Neuronal stem cell (in vitro differentiated cells): ENCODE measurements around the gene S100A11.

Source experiments
- DNase-seq: peaks from one replicate; pipeline ENCODE4 v3.0.0-alpha.2; 2013; ENCODE audit warnings: low spot score
- H2AFZ ChIP-seq: one replicate; pipeline ENCODE4 v1.6.1; 2013; ENCODE audit warnings: mild to moderate bottlenecking, low read length, inconsistent platforms
- H2AK5ac ChIP-seq: 2 replicates; pipeline ENCODE4 v1.6.1; 2013; ENCODE audit warnings: low read depth, mild to moderate bottlenecking, inconsistent platforms, low read length, moderate library complexity, mixed read lengths
- H2BK120ac ChIP-seq: 2 replicates; pipeline ENCODE4 v1.6.1; 2013; ENCODE audit warnings: low read depth, mild to moderate bottlenecking, inconsistent platforms, low read length, moderate library complexity, mixed read lengths
- H2BK12ac ChIP-seq: one replicate; pipeline ENCODE4 v1.6.1; 2013; ENCODE audit warnings: low read length, inconsistent platforms
- H2BK15ac ChIP-seq: 2 replicates; pipeline ENCODE4 v1.6.1; 2013; ENCODE audit warnings: mild to moderate bottlenecking, low read length, inconsistent platforms, mixed read lengths
- H2BK5ac ChIP-seq: one replicate; pipeline ENCODE4 v1.6.1; 2013; ENCODE audit warnings: inconsistent platforms, mild to moderate bottlenecking, low read length, moderate library complexity
- H3K14ac ChIP-seq: one replicate; pipeline ENCODE4 v1.6.1; 2013; ENCODE audit warnings: low read length, inconsistent platforms
- H3K18ac ChIP-seq: 2 replicates; pipeline ENCODE4 v1.6.1; 2013; ENCODE audit warnings: low read length, inconsistent platforms
- H3K23ac ChIP-seq: 2 replicates; pipeline ENCODE4 v1.6.1; 2013; ENCODE audit warnings: low read depth, mild to moderate bottlenecking, mixed read lengths, low read length, inconsistent platforms; ENCODE audit not compliant: poor library complexity
- H3K27ac ChIP-seq: replicated peaks from 3 replicates; pipeline ENCODE4 v1.5.1; 2013; ENCODE audit warnings: low read length, inconsistent platforms
- H3K27me3 ChIP-seq, 3 experiments: 2 replicates each; pipeline ENCODE4 v1.6.1; 2013; ENCODE audit warnings: low read length in 3 of 3, mild to moderate bottlenecking in 2 of 3, inconsistent platforms in 1 of 3, low read depth in 1 of 3, mixed read lengths in 1 of 3, moderate library complexity in 1 of 3; ENCODE audit not compliant: control insufficient read depth in 3 of 3, insufficient read depth in 3 of 3
- H3K36me3 ChIP-seq, 2 donors: replicated peaks in 1 of 2; 2 replicates each; pipeline ENCODE4 v1.6.1; 2013; ENCODE audit warnings: low read length in 2 of 2; ENCODE audit not compliant: control insufficient read depth in 2 of 2, insufficient read depth in 2 of 2
- H3K4ac ChIP-seq: 2 replicates; pipeline ENCODE4 v1.6.1; 2013; ENCODE audit warnings: inconsistent platforms, mild to moderate bottlenecking, low read length, moderate library complexity
- H3K4me1 ChIP-seq, 2 donors: 1 replicate in 1 of 2; 2 replicates in 1 of 2; pipeline ENCODE4 v1.6.1; 2013; ENCODE audit warnings: low read length in 2 of 2, low read depth in 1 of 2; ENCODE audit not compliant: control insufficient read depth in 2 of 2, insufficient read depth in 1 of 2
- H3K4me2 ChIP-seq: one replicate; pipeline ENCODE4 v1.6.1; 2013; ENCODE audit warnings: mild to moderate bottlenecking, low read length, inconsistent platforms; ENCODE audit not compliant: insufficient read depth, poor library complexity, severe bottlenecking
- H3K4me3 ChIP-seq, 2 donors: 2 replicates each; pipeline ENCODE4 v1.5.1; 2013; ENCODE audit warnings: low read length in 2 of 2, mild to moderate bottlenecking in 2 of 2, inconsistent platforms in 1 of 2, moderate library complexity in 1 of 2
- H3K79me1 ChIP-seq: one replicate; pipeline ENCODE4 v1.6.1; 2013; ENCODE audit warnings: low read depth, mild to moderate bottlenecking, inconsistent platforms, low read length, moderate library complexity
- H3K9ac ChIP-seq: one replicate; pipeline ENCODE4 v1.6.1; 2013; ENCODE audit warnings: mild to moderate bottlenecking, low read depth, low read length, inconsistent platforms; ENCODE audit not compliant: poor library complexity
- H3K9me3 ChIP-seq, 2 donors: replicated peaks in 1 of 2; 2 replicates each; pipeline versions ENCODE3 to v1.6.1; 2013; ENCODE audit warnings: low read length in 2 of 2, mild to moderate bottlenecking in 2 of 2, inconsistent platforms in 1 of 2, low read depth in 1 of 2, mixed read lengths in 1 of 2, moderate library complexity in 1 of 2; ENCODE audit not compliant: control insufficient read depth in 2 of 2, insufficient read depth in 1 of 2
- H4K8ac ChIP-seq: one replicate; pipeline ENCODE4 v1.6.1; 2013; ENCODE audit warnings: low read depth, mild to moderate bottlenecking, inconsistent platforms, low read length, moderate library complexity
- H4K91ac ChIP-seq: one replicate; pipeline ENCODE4 v1.6.1; 2013; ENCODE audit warnings: low read length, low read depth, mild to moderate bottlenecking, inconsistent platforms; ENCODE audit not compliant: poor library complexity
- WGBS, 2 donors: extraction: QIAGEN DNeasy Blood & Tissue Kit; methylation state at CpG; one replicate each; pipeline ENCODE4 v1.1.7; 2013; ENCODE audit warnings: missing lambda C conversion rate in 2 of 2, mixed read lengths in 1 of 2; ENCODE audit not compliant: insufficient read length in 2 of 2, insufficient replicate concordance in 1 of 2; ENCODE audit errors: extremely low coverage in 2 of 2; 5-methylcytosine and 5-hydroxymethylcytosine counted together

Gene S100A11

GRCh38 chr1:151992303-151993083, 44.3 kb downstream of the S100A11 start:
- Histone ChIP-seq H2BK5ac (no peak overlapping the region), H3K23ac (no peak overlapping the region), H3K27me3 (peaks cover 9 to 62% (median 45%) of the 10 kb centered on the region in 3 experiments), H3K4me1 (peaks cover 0 to 10% of the 10 kb centered on the region in 2 donors), H2BK120ac (no peak overlapping the region), H3K14ac (no peak overlapping the region), H3K4ac (no peak overlapping the region), H2BK12ac (no peak overlapping the region), H4K91ac (no peak overlapping the region), H2AFZ (peak overlapping the region; percentile 88), H3K4me2 (no peak overlapping the region), H2AK5ac (no peak overlapping the region), H3K79me1 (no peaks in the 10 kb centered on the region), H3K4me3 (no peak overlapping the region), H3K36me3 (no peaks in the 10 kb centered on the region), H2BK15ac (no peak overlapping the region), H3K9me3 (peaks cover 0 to 6% of the 10 kb centered on the region in 2 donors), H3K9ac (no peak overlapping the region), H3K18ac (no peak overlapping the region), H3K27ac (no peak overlapping the region), H4K8ac (no peak overlapping the region)
- no peak for DNase-seq
- WGBS, 2 donors: no CpG with 5 or more reads among the region's 21 CpGs

GRCh38 chr1:151991663-151992302, 45.0 kb downstream of the S100A11 start:
- WGBS, 2 donors: no CpG with 5 or more reads among the region's 6 CpGs
- no peak overlapping the region for H4K91ac ChIP-seq
- H3K9me3 ChIP-seq: peaks cover 0 to 6% of the 10 kb centered on the region in 2 donors
- peaks cover 0 to 10% of the 10 kb centered on the region in 2 donors for H3K4me1 ChIP-seq
- H3K4me3 ChIP-seq: no peak overlapping the region
- H4K8ac ChIP-seq: no peak overlapping the region
- H3K4me2 ChIP-seq: no peak overlapping the region
- no peak overlapping the region for H2BK5ac ChIP-seq
- H3K23ac ChIP-seq: no peak overlapping the region
- DNase-seq: no peak
- H3K36me3 ChIP-seq: no peaks in the 10 kb centered on the region
- H2AFZ ChIP-seq: no peak overlapping the region
- H3K14ac ChIP-seq: no peak overlapping the region
- no peak overlapping the region for H3K9ac ChIP-seq
- no peaks in the 10 kb centered on the region for H3K79me1 ChIP-seq
- H2BK120ac ChIP-seq: no peak overlapping the region
- H3K27me3 ChIP-seq: peaks cover 9 to 62% (median 45%) of the 10 kb centered on the region in 3 experiments
- H3K4ac ChIP-seq: no peak overlapping the region
- no peak overlapping the region for H3K27ac ChIP-seq
- H2BK15ac ChIP-seq: no peak overlapping the region
- no peak overlapping the region for H2BK12ac ChIP-seq
- H3K18ac ChIP-seq: no peak overlapping the region
- H2AK5ac ChIP-seq: no peak overlapping the region

DNA sequence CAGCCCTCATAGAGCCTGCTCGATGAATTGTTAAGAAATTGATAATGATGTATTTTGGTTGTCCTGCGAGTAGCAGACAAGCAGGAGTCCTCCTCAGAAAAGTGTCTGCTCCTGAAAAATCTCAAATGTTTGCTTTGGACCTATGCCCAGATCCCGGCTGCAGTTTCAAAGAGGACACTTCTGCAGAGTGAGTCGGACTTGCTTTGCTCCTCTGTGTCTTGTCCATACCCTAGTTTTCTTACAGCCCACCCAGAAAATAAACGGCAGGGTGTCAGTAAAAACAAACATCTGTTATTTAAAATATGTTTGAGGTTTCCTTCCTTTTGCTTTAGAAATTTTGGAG, 46.0 kb downstream of the S100A11 start:
- Histone ChIP-seq H3K9me3 (peaks cover 0 to 6% of the 10 kb centered on the region in 2 donors), H3K14ac (no peak overlapping the region), H3K79me1 (no peaks in the 10 kb centered on the region), H3K18ac (no peak overlapping the region), H3K36me3 (no peaks in the 10 kb centered on the region), H2AK5ac (no peak overlapping the region), H3K23ac (no peak overlapping the region), H3K27me3 (peaks cover 9 to 62% (median 45%) of the 10 kb centered on the region in 3 experiments), H3K4me1 (peaks cover 0 to 10% of the 10 kb centered on the region in 2 donors), H4K8ac (no peak overlapping the region), H3K4ac (no peak overlapping the region), H2BK120ac (no peak overlapping the region), H2BK15ac (no peak overlapping the region), H2BK12ac (no peak overlapping the region), H4K91ac (no peak overlapping the region), H2AFZ (no peak overlapping the region), H3K9ac (no peak overlapping the region), H3K27ac (no peak overlapping the region), H3K4me2 (no peak overlapping the region), H2BK5ac (no peak overlapping the region), H3K4me3 (no peak overlapping the region)
- WGBS, 2 donors: no CpG with 5 or more reads among the region's 5 CpGs
- DNase-seq: no peak

DNA sequence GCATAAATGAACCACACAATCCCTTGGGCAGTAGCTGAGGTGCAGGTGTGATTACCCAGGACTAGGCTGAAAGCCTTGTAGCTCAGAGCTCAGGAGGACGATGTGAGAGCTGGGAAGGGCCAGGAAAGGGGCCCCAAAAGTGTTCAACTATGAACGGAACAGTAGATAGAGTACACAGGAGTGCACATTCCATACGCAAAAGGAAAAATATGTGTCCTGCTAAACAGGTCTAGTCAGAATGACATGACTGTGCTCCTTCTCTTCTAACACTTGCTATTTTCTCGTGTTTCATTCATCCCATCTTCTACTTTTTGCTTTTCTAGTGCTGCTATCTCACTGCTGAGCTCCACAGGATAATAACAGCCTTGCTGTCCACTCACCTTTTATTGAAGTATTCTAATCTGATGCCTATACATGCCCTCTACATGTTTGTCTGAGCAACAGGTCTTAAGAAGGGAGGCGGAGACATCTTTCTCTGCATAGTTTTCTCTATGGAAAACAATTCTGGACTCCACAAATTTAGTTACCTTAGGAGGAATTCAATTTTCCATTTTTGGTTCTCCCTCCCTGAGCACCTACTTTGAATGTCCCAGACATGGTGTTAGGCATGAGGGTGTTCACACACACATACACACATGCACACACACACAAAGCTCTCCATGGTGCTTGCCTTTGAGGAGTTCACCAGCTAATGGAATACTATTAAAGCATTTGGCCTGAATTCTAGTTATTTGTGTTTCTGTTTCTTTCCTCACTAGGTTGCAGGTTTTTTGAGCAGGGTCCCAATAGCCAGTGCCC, 46.5 kb downstream of the S100A11 start:
- no CpG with 5 or more reads among the region's 5 CpGs for WGBS, 2 donors
- H3K23ac ChIP-seq: no peak overlapping the region
- H3K4me1 ChIP-seq: peaks cover 0 to 10% of the 10 kb centered on the region in 2 donors
- no peak overlapping the region for H4K8ac ChIP-seq
- H2BK5ac ChIP-seq: no peak overlapping the region
- no peak overlapping the region for H3K27ac ChIP-seq
- no peaks in the 10 kb centered on the region for H3K79me1 ChIP-seq
- H2BK15ac ChIP-seq: no peak overlapping the region
- H3K4ac ChIP-seq: no peak overlapping the region
- H4K91ac ChIP-seq: no peak overlapping the region
- peaks cover 0 to 6% of the 10 kb centered on the region in 2 donors for H3K9me3 ChIP-seq
- H3K4me2 ChIP-seq: no peak overlapping the region
- H2BK12ac ChIP-seq: no peak overlapping the region
- no peak overlapping the region for H3K4me3 ChIP-seq
- peaks cover 9 to 60% (median 44%) of the 10 kb centered on the region in 3 experiments for H3K27me3 ChIP-seq
- no peak overlapping the region for H2AK5ac ChIP-seq
- H3K18ac ChIP-seq: no peak overlapping the region
- no peak for DNase-seq
- no peak overlapping the region for H2AFZ ChIP-seq
- no peak overlapping the region for H3K9ac ChIP-seq
- no peak overlapping the region for H3K14ac ChIP-seq
- no peaks in the 10 kb centered on the region for H3K36me3 ChIP-seq
- H2BK120ac ChIP-seq: no peak overlapping the region
